Measurements from ENCODE around the gene TMEM120B. TPM values are rescaled to one million over a fixed set of nuclear protein-coding genes. Genes with fewer than 3 reads are reported as not detected.
A peak's percentile ranks its signal among the peaks of the same experiment; 100 is the strongest.

Gene TMEM120B
- total RNA-seq, 1 donor from 2014 or later: 3.9 TPM

GRCh38 chr12:121791671-121792551 is 79.4 kb downstream of the TMEM120B start:
- H3K9me3 ChIP-seq: no peaks in the 10 kb centered on the region
- H3K36me3 ChIP-seq: peaks cover 0 to 11% of the 10 kb centered on the region in 2 donors
- intact Hi-C loops (cut with DNase I): loop anchor here (5.0 kb wide), 1 partner anchor 95 kb away; no protein-coding TSS in a partner anchor
- peaks cover 51% of the 10 kb centered on the region for H3K4me1 ChIP-seq
- H3K4me3 ChIP-seq: peak overlapping the region; percentile 62 to 65
- H3K27me3 ChIP-seq: no peaks in the 10 kb centered on the region
- DNase-seq (ENCODE audit: extremely low spot score in 2 of 2): no peak
- TF ChIP-seq POLR2AphosphoS5 (IDR thresholded peaks at IDR 0.05; ENCODE audit: insufficient read depth in 1 of 2, low read depth in 1 of 2): no peak
- no peak for TF ChIP-seq CTCF (IDR thresholded peaks at IDR 0.05)
- TF ChIP-seq POLR2A (IDR thresholded peaks at IDR 0.05): no peak
- peak overlapping the region; percentile 100 for H3K27ac ChIP-seq

- H3K27ac ChIP-seq: peak overlapping the region; percentile 100
- DNase-seq (ENCODE audit: extremely low spot score in 2 of 2): no peak
- peak overlapping the region; percentile 62 to 65 for H3K4me3 ChIP-seq
- no peak for TF ChIP-seq CTCF (IDR thresholded peaks at IDR 0.05)
- peak in 1 of 2 donors; percentile 33 for TF ChIP-seq POLR2AphosphoS5 (IDR thresholded peaks at IDR 0.05; ENCODE audit: insufficient read depth in 1 of 2, low read depth in 1 of 2)
- no peak for TF ChIP-seq POLR2A (IDR thresholded peaks at IDR 0.05)
- no peaks in the 10 kb centered on the region for H3K9me3 ChIP-seq
- H3K36me3 ChIP-seq: peaks cover 0 to 11% of the 10 kb centered on the region in 2 donors
- H3K4me1 ChIP-seq: peaks cover 58% of the 10 kb centered on the region
- no peaks in the 10 kb centered on the region for H3K27me3 ChIP-seq
- intact Hi-C loops (cut with DNase I): loop anchor here (5.0 kb wide), 1 partner anchor 96 kb away; no protein-coding TSS in a partner anchor
Observed at GRCh38 chr12:121792607-121793439, 80.3 kb downstream of the TMEM120B start.

GRCh38 chr12:121793440-121793837 is 80.9 kb downstream of the TMEM120B start, which contains the start of gene RHOF:
Gene RHOF, minus strand, starts transcription at chr12:121793688. Its CDS starts 55 bp downstream, at chr12:121793633.
- no peak for TF ChIP-seq CTCF (IDR thresholded peaks at IDR 0.05)
- no peak for TF ChIP-seq POLR2AphosphoS5 (IDR thresholded peaks at IDR 0.05; ENCODE audit: insufficient read depth in 1 of 2, low read depth in 1 of 2)
- no peak for TF ChIP-seq POLR2A (IDR thresholded peaks at IDR 0.05)
- Histone ChIP-seq H3K4me3 (peak within 1 kb of the TSS; percentile 62 to 65), H3K4me1 (peaks cover 65% of the 10 kb centered on the region), H3K9me3 (no peaks in the 10 kb centered on the region), H3K27me3 (no peaks in the 10 kb centered on the region), H3K36me3 (peaks cover 0 to 11% of the 10 kb centered on the region in 2 donors), H3K27ac (peak within 1 kb of the TSS; percentile 100)
- intact Hi-C loops (cut with DNase I): loop anchor here (5.0 kb wide), 1 partner anchor 96 kb away; no protein-coding TSS in a partner anchor
- no peak for DNase-seq (ENCODE audit: extremely low spot score in 2 of 2)

- Histone ChIP-seq H3K27ac (peak overlapping the region; percentile 100), H3K9me3 (no peaks in the 10 kb centered on the region), H3K36me3 (peaks cover 0 to 11% of the 10 kb centered on the region in 2 donors), H3K27me3 (no peaks in the 10 kb centered on the region), H3K4me3 (peak overlapping the region; percentile 62 to 65), H3K4me1 (peaks cover 70% of the 10 kb centered on the region)
- TF ChIP-seq POLR2AphosphoS5 (IDR thresholded peaks at IDR 0.05; ENCODE audit: insufficient read depth in 1 of 2, low read depth in 1 of 2) (peak; percentile 72 to 79), CTCF (IDR thresholded peaks at IDR 0.05) (peak; percentile 94 to 100 (median 99)), POLR2A (IDR thresholded peaks at IDR 0.05) (no peak)
- DNase-seq (ENCODE audit: extremely low spot score in 2 of 2): no peak
- intact Hi-C loops (cut with DNase I): loop anchor here (5.0 kb wide), 1 partner anchor 97 kb away; no protein-coding TSS in a partner anchor
Observed at GRCh38 chr12:121793838-121794533, 81.4 kb downstream of the TMEM120B start.
